ENCODE results near the gene TRIM56.
"Not testable (repeated sequence)": the region's sequence is repeated elsewhere in the genome, so short reads cannot be mapped to it uniquely, and the experiment has no call there.

Gene TRIM56

GRCh38 chr7:101088858-101089529 lies 3.7 kb downstream of the TRIM56 start:
- DNase-seq (ENCODE audit: low read depth, low spot score) = no peak

GRCh38 chr7:101089876-101090275 lies 4.6 kb downstream of the TRIM56 start:
- no peak for DNase-seq (ENCODE audit: low read depth, low spot score)

- DNase-seq (ENCODE audit: low read depth, low spot score) = not testable (repeated sequence)
Measured at GRCh38 chr7:101092266-101092905, 7.1 kb downstream of the TRIM56 start.

- no peak for DNase-seq (ENCODE audit: low read depth, low spot score)
Measured at GRCh38 chr7:101093906-101094305, 8.6 kb downstream of the TRIM56 start.

- DNase-seq (ENCODE audit: low read depth, low spot score) = no peak
Measured at GRCh38 chr7:101094376-101094775, 9.1 kb downstream of the TRIM56 start.

GRCh38 chr7:101094791-101095375 lies 9.6 kb downstream of the TRIM56 start:
- DNase-seq (ENCODE audit: low read depth, low spot score) = no peak

- DNase-seq (ENCODE audit: low read depth, low spot score) = no peak
Measured at GRCh38 chr7:101096331-101096956, 11.2 kb downstream of the TRIM56 start.

GRCh38 chr7:101096957-101097347 lies 11.7 kb downstream of the TRIM56 start:
- no peak for DNase-seq (ENCODE audit: low read depth, low spot score)

GRCh38 chr7:101097561-101097960 lies 12.3 kb downstream of the TRIM56 start:
- no peak for DNase-seq (ENCODE audit: low read depth, low spot score)

- peak; percentile 96 for DNase-seq (ENCODE audit: low read depth, low spot score)
Measured at GRCh38 chr7:101099969-101100781, 14.9 kb downstream of the TRIM56 start.

- DNase-seq (ENCODE audit: low read depth, low spot score) = no peak
Measured at GRCh38 chr7:101100858-101101847, 15.9 kb downstream of the TRIM56 start.

- DNase-seq (ENCODE audit: low read depth, low spot score) = no peak
Measured at GRCh38 chr7:101102026-101102425, 16.7 kb downstream of the TRIM56 start.

GRCh38 chr7:101103701-101104100 lies 18.4 kb downstream of the TRIM56 start:
- not testable (repeated sequence) for DNase-seq (ENCODE audit: low read depth, low spot score)

GRCh38 chr7:101104193-101104713 lies 19.0 kb downstream of the TRIM56 start:
- DNase-seq (ENCODE audit: low read depth, low spot score) = no peak

GRCh38 chr7:101104799-101105198 lies 19.5 kb downstream of the TRIM56 start:
- no peak for DNase-seq (ENCODE audit: low read depth, low spot score)

GRCh38 chr7:101105248-101105647 lies 20.0 kb downstream of the TRIM56 start:
- DNase-seq (ENCODE audit: low read depth, low spot score) = not testable (repeated sequence)

GRCh38 chr7:101106386-101106785 lies 21.1 kb downstream of the TRIM56 start:
- no peak for DNase-seq (ENCODE audit: low read depth, low spot score)

- DNase-seq (ENCODE audit: low read depth, low spot score) = no peak
Measured at GRCh38 chr7:101108330-101108857, 23.1 kb downstream of the TRIM56 start.

GRCh38 chr7:101108961-101109360 lies 23.7 kb downstream of the TRIM56 start:
- DNase-seq (ENCODE audit: low read depth, low spot score) = no peak

- DNase-seq (ENCODE audit: low read depth, low spot score) = no peak
Measured at GRCh38 chr7:101109368-101109767, 24.1 kb downstream of the TRIM56 start.
